Measurements from ENCODE around the gene PCDH9.

DNA sequence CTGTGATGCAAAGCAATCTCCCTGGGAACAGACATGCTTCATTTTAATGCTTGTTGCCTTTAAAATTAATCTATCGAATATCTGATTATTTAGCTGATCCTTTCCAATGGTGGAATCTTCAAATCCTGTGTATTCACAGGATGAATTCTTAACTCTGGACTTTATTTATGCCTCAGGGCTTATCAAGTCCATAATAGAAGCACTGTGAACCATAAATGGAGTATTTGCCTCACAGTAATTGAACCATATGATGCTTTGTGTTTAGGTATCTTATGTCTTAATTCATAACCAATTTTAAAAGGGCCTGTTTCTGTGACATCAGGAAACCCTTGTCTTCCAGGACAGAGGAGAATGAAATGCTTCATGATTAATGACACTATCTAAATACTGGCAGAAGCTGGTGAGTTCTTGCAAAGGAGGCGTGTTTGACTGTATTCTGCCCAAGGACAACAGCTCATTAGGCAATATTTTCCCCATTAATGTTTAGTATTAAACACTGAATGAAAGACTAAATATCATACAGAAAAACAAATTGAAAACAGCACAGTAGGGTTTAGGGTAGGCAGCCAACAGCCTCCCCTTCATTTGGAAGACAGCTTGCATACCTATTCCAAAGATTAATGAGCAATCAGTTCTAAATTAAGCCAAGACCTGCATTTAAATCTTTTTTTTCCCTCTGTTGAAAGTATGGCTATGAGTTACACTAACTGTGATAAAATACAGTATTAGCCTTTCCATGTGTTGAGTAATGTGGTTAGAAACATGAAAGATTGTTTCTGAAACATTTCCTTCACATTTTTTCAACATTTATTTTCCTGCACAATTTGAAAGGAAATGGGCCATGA lies 709.4 kb downstream of the PCDH9 start:
- TF ChIP-seq POLR2AphosphoS5 (IDR thresholded peaks at IDR 0.05; ENCODE audit: low read depth, low read length) (no peak), EP300 (IDR thresholded peaks at IDR 0.05; ENCODE audit: borderline replicate concordance in 1 of 2, low read depth in 1 of 2, low read length in 1 of 2) (peak in 1 of 2 experiments; percentile 68; a peak in 2 of 4 replicates), CHD2 (IDR thresholded peaks at IDR 0.05; ENCODE audit: low read length, partially characterized antibody) (no peak)
- TF ChIP-seq, protein P1, sequence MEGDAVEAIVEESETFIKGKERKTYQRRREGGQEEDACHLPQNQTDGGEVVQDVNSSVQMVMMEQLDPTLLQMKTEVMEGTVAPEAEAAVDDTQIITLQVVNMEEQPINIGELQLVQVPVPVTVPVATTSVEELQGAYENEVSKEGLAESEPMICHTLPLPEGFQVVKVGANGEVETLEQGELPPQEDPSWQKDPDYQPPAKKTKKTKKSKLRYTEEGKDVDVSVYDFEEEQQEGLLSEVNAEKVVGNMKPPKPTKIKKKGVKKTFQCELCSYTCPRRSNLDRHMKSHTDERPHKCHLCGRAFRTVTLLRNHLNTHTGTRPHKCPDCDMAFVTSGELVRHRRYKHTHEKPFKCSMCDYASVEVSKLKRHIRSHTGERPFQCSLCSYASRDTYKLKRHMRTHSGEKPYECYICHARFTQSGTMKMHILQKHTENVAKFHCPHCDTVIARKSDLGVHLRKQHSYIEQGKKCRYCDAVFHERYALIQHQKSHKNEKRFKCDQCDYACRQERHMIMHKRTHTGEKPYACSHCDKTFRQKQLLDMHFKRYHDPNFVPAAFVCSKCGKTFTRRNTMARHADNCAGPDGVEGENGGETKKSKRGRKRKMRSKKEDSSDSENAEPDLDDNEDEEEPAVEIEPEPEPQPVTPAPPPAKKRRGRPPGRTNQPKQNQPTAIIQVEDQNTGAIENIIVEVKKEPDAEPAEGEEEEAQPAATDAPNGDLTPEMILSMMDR (IDR thresholded peaks at IDR 0.05): no peak

Measured in SK-N-SH (cell line).